Epithelial cell of esophagus (primary cell): ENCODE measurements around the gene TMOD1.
"Not testable (repeated sequence)": the region's sequence is repeated elsewhere in the genome, so short reads cannot be mapped to it uniquely, and the experiment has no call there.

Source experiments
- DNase-seq: peaks from one replicate; pipeline ENCODE4 v3.0.0; 2010; ENCODE audit warnings: low read depth
- H3K4me3 ChIP-seq: 2 replicates; pipeline ENCODE4 v1.5.1; 2011; ENCODE audit warnings: mild to moderate bottlenecking, low read length, control low read depth
- TF ChIP-seq, protein P1 (sequence below): IDR thresholded peaks from 2 replicates; pipeline ENCODE4 v1.5.1; 2011; ENCODE audit warnings: low read depth, mild to moderate bottlenecking, low read length, control low read depth, inconsistent platforms; ENCODE audit not compliant: insufficient read depth; ENCODE audit errors: missing control alignments

Gene TMOD1

DNA sequence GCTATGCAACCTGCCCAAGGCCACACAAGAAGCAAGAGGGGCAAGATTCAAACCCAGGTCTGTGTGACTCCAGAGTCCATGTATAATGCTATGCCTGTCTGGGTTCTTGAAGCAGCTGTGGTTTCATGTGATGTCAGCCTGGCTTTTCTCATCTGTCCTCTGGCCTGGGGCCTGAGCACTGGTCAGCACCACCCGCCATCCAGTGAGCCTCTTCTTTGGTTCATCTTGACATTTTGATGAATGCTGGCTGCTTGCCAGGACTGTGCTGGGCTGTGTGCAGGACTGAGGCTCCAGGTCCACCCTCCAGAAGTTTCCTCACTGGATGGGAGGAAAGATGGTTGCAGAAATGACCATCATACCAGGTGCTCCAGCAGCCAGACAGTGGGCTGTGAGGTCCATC is 70.2 kb downstream of the TMOD1 start:
- DNase-seq: no peak
- TF ChIP-seq, protein P1, sequence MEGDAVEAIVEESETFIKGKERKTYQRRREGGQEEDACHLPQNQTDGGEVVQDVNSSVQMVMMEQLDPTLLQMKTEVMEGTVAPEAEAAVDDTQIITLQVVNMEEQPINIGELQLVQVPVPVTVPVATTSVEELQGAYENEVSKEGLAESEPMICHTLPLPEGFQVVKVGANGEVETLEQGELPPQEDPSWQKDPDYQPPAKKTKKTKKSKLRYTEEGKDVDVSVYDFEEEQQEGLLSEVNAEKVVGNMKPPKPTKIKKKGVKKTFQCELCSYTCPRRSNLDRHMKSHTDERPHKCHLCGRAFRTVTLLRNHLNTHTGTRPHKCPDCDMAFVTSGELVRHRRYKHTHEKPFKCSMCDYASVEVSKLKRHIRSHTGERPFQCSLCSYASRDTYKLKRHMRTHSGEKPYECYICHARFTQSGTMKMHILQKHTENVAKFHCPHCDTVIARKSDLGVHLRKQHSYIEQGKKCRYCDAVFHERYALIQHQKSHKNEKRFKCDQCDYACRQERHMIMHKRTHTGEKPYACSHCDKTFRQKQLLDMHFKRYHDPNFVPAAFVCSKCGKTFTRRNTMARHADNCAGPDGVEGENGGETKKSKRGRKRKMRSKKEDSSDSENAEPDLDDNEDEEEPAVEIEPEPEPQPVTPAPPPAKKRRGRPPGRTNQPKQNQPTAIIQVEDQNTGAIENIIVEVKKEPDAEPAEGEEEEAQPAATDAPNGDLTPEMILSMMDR: no peak
- H3K4me3 ChIP-seq: no peak overlapping the region

DNA sequence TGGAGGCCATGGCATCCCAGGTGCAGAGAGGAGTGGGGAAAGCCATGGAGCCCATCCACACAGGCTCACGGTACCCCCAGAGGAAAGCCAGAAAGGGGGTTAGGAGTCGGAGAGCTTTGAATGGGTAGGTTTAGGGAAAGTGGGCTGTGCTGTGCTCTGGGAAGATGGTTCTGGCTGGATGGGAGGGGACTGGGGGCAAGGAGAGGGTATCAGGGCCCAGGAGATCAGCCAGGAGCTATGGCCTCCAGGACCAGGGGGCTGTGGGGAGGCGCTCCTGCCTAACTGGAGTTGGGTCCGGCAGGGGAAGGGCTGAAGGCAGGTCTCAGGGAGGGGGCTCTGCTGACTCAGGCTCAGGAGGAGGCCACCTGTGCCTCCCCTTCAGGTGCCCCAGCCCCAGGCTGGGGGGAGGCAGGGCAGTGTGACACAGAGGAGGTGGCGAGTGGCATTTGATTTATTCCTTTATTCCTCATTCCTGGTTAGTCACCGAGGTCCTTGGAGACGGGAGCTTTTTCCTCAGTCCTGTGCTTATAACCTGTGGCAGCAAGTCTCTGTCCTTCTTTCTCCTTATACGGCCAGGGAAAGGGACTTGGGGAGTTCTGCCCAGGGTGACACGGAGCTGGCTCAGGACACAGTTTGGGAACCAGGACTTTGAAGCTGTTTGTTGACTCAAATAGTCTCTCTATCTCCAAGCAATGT is 70.9 kb downstream of the TMOD1 start:
- TF ChIP-seq, protein P1: no peak
- DNase-seq: no peak
- H3K4me3 ChIP-seq: no peak overlapping the region

DNA sequence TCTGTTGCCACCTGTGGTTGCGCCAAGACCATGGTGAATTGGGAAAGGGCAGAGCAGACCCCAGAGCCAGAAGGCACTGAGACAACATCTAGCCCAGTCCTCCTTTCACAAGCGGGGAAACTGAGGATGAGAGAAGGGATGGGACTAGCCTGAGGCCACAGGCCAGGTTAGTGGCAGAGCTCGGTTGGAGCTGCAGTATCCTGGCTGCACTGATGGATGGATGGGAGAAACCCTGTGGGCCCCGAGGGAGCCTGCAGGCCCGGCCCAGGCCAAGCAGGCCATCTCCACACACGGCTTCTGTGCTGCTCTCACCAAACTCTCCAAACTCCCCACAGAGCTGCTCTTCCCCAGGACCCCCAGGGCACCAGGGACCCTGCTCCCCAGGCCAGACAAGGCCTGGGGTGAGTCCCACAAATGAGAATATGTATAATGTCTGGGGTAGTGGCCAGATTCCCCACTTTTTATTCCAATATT is 71.5 kb downstream of the TMOD1 start:
- no peak overlapping the region for H3K4me3 ChIP-seq
- TF ChIP-seq, protein P1: no peak
- DNase-seq: no peak

DNA sequence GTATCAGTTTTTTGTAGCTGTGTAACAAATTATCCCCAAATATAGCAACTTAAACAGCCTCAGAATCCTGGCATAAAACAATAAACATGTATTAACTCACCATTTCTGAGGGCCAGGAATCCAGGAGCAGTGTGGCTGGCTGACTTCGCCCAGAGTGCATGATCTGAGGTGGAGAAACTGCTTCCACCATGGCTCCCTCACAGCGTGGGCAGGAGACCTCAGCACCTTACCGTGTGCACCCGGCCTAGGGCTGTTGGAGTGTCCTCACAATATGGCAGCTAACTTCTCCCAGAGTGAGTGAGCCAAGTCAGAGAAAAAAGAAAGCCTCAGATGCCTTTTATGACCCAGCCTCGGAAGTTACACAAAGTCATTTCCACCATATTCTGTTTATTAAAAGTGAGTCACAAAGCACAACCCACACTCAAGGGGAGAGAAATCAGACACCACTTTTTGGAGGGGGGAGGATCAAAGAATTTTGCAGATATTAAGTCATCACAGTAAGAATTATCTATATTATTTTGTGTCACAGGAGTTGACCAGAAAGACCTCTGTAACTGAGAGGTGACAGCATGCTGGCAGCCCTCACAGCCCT is 72.1 kb downstream of the TMOD1 start:
- no peak for DNase-seq
- TF ChIP-seq, protein P1: no peak
- H3K4me3 ChIP-seq: no peak overlapping the region

DNA sequence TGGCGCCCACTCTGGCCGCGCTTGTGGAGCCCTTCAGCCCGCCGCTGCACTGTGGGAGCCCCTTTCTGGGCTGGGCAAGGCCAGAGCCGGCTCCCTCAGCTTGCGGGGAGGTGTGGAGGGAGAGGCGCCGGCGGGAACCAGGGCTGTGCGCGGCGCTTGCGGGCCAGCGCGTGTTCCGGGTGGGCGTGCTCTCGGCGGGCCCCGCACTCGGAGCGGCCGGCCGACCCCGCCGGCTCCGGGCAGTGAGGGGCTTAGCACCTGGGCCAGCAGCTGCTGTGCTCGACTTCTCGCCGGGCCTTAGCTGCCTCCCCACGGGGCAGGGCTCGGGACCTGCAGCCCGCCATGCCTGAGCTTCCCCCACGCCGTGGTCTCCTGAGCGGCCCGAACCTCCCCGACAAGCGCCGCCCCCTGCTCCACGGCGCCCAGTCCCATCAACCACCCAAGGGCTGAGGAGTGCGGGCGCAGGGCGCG is 72.7 kb downstream of the TMOD1 start:
- not testable (repeated sequence) for H3K4me3 ChIP-seq, DNase-seq

DNA sequence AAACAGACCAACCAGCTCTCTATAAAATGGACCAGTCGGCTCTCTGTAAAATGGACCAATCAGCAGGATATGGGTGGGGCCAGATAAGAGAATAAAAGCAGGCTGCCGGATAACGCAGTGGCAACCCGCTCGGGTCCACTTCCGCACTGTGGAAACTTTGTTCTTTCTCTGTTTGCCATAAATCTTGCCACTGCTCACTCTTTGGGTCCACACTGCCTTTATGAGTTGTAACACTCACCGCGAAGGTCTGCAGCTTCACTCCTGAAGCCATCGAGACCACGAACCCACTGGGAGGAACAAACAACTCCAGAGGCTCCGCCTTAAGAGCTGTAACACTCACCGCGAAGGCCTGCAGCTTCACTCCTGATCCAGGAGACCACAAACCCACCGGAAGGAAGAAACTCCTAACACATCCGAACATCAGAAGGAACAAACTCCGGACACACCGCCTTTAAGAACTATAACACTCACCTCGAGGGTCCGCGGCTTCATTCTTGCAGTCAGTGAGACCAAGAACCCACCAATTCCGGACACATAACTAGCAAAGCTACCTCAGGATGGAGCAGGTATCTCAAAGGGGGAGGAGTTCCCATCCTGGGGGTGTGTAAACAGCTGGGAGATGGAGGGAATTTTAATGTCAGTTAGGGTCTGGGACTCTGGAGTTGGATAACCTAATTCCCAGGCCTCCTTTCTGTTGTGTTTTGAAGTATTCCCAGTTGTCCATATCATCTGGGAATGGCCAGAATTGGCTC is 73.6 kb downstream of the TMOD1 start:
- not testable (repeated sequence) for DNase-seq

DNA sequence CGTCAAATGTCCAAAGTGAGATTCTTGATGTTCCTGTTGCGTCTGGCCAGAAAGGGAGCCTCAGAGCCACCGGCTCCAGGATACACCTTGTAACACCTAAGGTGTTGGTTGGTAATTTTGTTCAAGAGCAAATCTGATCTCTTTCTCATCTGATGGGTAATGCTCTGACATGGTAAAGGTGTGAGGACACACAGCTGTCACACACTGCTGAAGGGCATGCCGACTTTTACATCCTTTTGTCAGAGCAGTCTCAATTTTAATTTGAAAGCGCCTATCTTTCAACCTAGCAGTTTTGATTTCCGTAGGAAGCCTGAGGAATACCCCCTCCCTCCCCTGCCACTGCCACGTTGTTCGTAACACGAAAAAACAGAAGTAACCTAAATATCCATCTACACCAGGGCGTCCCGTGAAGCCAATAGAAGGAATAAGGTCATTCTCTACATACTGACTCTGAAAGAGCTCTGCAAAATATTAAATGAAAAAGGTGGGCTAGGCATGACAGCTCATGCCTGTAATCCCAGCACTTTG is 74.3 kb downstream of the TMOD1 start:
- DNase-seq: no peak
- TF ChIP-seq, protein P1: no peak
- H3K4me3 ChIP-seq: no peak overlapping the region

More for the DNA sequence above, 73.6 kb downstream of the TMOD1 start:
- not testable (repeated sequence) for H3K4me3 ChIP-seq
